Tibial nerve (tissue), 3 donors: Measurements from ENCODE around the gene QSOX2.

ENCODE experiments used
- CTCF ChIP-seq, 5 experiments: fragments of 200-600 bp in 3 of 5; fragments of 450-650 bp in 2 of 5; sonication (generic) in 3 of 5; IDR thresholded peaks; one replicate each; pipeline ENCODE4 v1.5.1; 2016 to 2019; ENCODE audit warnings: antibody characterized with exemption in 5 of 5, mild to moderate bottlenecking in 3 of 5, moderate library complexity in 2 of 5
- POLR2A ChIP-seq, 2 donors: fragments of 450-650 bp; IDR thresholded peaks; one replicate each; pipeline ENCODE4 v1.6.1; 2017; ENCODE audit warnings: antibody characterized with exemption in 2 of 2, mild to moderate bottlenecking in 2 of 2, moderate library complexity in 2 of 2

GRCh38 chr9:136239983-136240330 lies 5.7 kb downstream of the QSOX2 start:
- no peak for TF ChIP-seq CTCF (IDR thresholded peaks at IDR 0.05)
- TF ChIP-seq POLR2A (IDR thresholded peaks at IDR 0.05): no peak
